SK-N-SH (cell line): ENCODE results near the gene GNG13. TPM values are rescaled to one million over a fixed set of nuclear protein-coding genes. Genes with fewer than 3 reads are reported as not detected.

Experiments used
- CTCF ChIA-PET: fragments of 300-600, 350-600 bp; formaldehyde crosslinking; extraction: SDS; loops from one replicate; lab custom pipeline; 2021; lab: Yijun Ruan, JAX
- POLR2A ChIA-PET: fragments of 350-600 bp; sonication (Branson Sonifier 250); formaldehyde crosslinking; extraction: SDS; loops from one replicate; lab custom pipeline; 2020; ENCODE audit warnings: antibody characterized with exemption, inconsistent platforms; lab: Yijun Ruan, JAX
- DNase-seq: peaks from one replicate; pipeline ENCODE4 v3.0.0; 2012
- H2AFZ ChIP-seq: fragments of 200-600 bp; sonication (generic); 2 replicates; pipeline ENCODE4 v1.8.1; 2016; ENCODE audit warnings: antibody characterized with exemption, mild to moderate bottlenecking, low read depth
- H3F3A ChIP-seq: fragments of 200-600 bp; sonication (generic); replicated peaks from 2 replicates; pipeline ENCODE3; 2016; ENCODE audit warnings: antibody characterized with exemption, mild to moderate bottlenecking; ENCODE audit not compliant: insufficient read depth
- H3K27ac ChIP-seq, 2 experiments: fragments of 200-500 bp in 1 of 2; fragments of 200-600 bp in 1 of 2; sonication (Bioruptor generic) in 1 of 2; sonication (generic), shearing (Covaris generic) in 1 of 2; 2 replicates each; pipeline versions ENCODE4 v1.5.1 to v1.6.1; 2014 to 2016; ENCODE audit warnings: low read depth in 2 of 2, inconsistent platforms in 1 of 2, low read length in 1 of 2, mild to moderate bottlenecking in 1 of 2, mixed read lengths in 1 of 2
- H3K27me3 ChIP-seq: fragments of 200-600 bp; sonication (generic), shearing (Covaris generic); 2 replicates; pipeline ENCODE4 v1.6.1; 2016; ENCODE audit warnings: mixed run types; ENCODE audit not compliant: insufficient read depth
- H3K36me3 ChIP-seq, 2 experiments: fragments of 200-500 bp in 1 of 2; fragments of 200-600 bp in 1 of 2; sonication (Bioruptor generic) in 1 of 2; sonication (generic) in 1 of 2; replicated peaks in 1 of 2; 2 replicates each; pipeline versions ENCODE3 to v1.5.1; 2014 to 2016; ENCODE audit warnings: low read length in 1 of 2, mild to moderate bottlenecking in 1 of 2; ENCODE audit not compliant: insufficient read depth in 2 of 2, control insufficient read depth in 1 of 2
- H3K4me1 ChIP-seq, 2 experiments: fragments of 200-500 bp in 1 of 2; fragments of 200-600 bp in 1 of 2; sonication (Bioruptor generic) in 1 of 2; sonication (generic), shearing (Covaris generic) in 1 of 2; 2 replicates each; pipeline versions ENCODE4 v1.5.1 to v1.6.1; 2014 to 2016; ENCODE audit warnings: low read depth in 1 of 2, low read length in 1 of 2, mixed run types in 1 of 2; ENCODE audit not compliant: insufficient read depth in 2 of 2, control insufficient read depth in 1 of 2
- H3K4me2 ChIP-seq: fragments of 200-600 bp; sonication (generic), shearing (Covaris generic); 2 replicates; pipeline ENCODE4 v1.6.1; 2017; ENCODE audit warnings: mixed run types
- H3K4me3 ChIP-seq, 2 experiments: fragments of 200-500 bp in 1 of 2; fragments of 200-600 bp in 1 of 2; sonication (Bioruptor generic) in 1 of 2; sonication (generic), shearing (Covaris generic) in 1 of 2; 2 replicates each; pipeline versions ENCODE4 v1.5.1 to v1.8.1; 2014 to 2016; ENCODE audit warnings: low read depth in 2 of 2, inconsistent platforms in 1 of 2, low read length in 1 of 2, mild to moderate bottlenecking in 1 of 2, mixed read lengths in 1 of 2, moderate library complexity in 1 of 2
- H3K79me2 ChIP-seq: fragments of 200-600 bp; sonication (generic); 2 replicates; pipeline ENCODE4 v1.8.1; 2017; ENCODE audit warnings: mild to moderate bottlenecking; ENCODE audit not compliant: insufficient read depth
- H3K9ac ChIP-seq: fragments of 200-600 bp; sonication (generic); 2 replicates; pipeline ENCODE4 v1.6.1; 2017; ENCODE audit warnings: mixed run types
- H3K9me2 ChIP-seq: fragments of 200-600 bp; sonication (generic); 2 replicates; pipeline ENCODE4 v1.6.1; 2017; ENCODE audit warnings: mixed run types
- H3K9me3 ChIP-seq: fragments of 200-600 bp; sonication (generic); 2 replicates; pipeline ENCODE4 v1.6.1; 2017; ENCODE audit warnings: mixed run types, mild to moderate bottlenecking, moderate library complexity
- H4K20me1 ChIP-seq: fragments of 200-600 bp; sonication (generic); 2 replicates; pipeline ENCODE4 v1.6.1; 2017; ENCODE audit warnings: mild to moderate bottlenecking, mixed run types; ENCODE audit not compliant: insufficient read depth
- GABPA ChIP-seq: IDR thresholded peaks from 2 replicates; pipeline ENCODE4 v1.4.0; 2012; ENCODE audit warnings: low read depth, mild to moderate bottlenecking
- MAX ChIP-seq: IDR thresholded peaks from 2 replicates; pipeline ENCODE4 v1.4.0; 2012; ENCODE audit warnings: low read depth
- NFIC ChIP-seq: IDR thresholded peaks from 2 replicates; pipeline ENCODE4 v1.4.0; 2012; ENCODE audit warnings: borderline replicate concordance
- RCOR1 ChIP-seq: fragments of 150-350 bp; IDR thresholded peaks from 2 replicates; pipeline ENCODE4 v1.6.1; 2017; ENCODE audit warnings: antibody characterized with exemption, low read length
- RFX5 ChIP-seq: IDR thresholded peaks from 2 replicates; pipeline ENCODE4 v1.6.1; 2012; ENCODE audit warnings: mild to moderate bottlenecking, improper control_type of control experiment, low read length
- SIN3A ChIP-seq: IDR thresholded peaks from 2 replicates; pipeline ENCODE4 v1.6.1; 2012; ENCODE audit warnings: low read depth, mild to moderate bottlenecking, low read length, moderate library complexity, borderline replicate concordance
- TCF12 ChIP-seq: IDR thresholded peaks from 2 replicates; pipeline ENCODE4 v1.4.0; 2012
- USF1 ChIP-seq: IDR thresholded peaks from 2 replicates; pipeline ENCODE4 v1.4.0; 2012; ENCODE audit warnings: low read depth, borderline replicate concordance
- USF2 ChIP-seq: fragments of 150-350 bp; IDR thresholded peaks from 2 replicates; pipeline ENCODE4 v1.6.1; 2017; ENCODE audit warnings: antibody characterized with exemption, low read length, low read depth, borderline replicate concordance
- YY1 ChIP-seq: IDR thresholded peaks from 2 replicates; pipeline ENCODE4 v1.4.0; 2012; ENCODE audit warnings: low read depth, mild to moderate bottlenecking
- ZBTB33 ChIP-seq: IDR thresholded peaks from 2 replicates; pipeline ENCODE4 v1.4.0; 2012; ENCODE audit warnings: low read depth, borderline replicate concordance
- WGBS: methylation state at CpG from one replicate; pipeline ENCODE4 v1.1.6; 2017; ENCODE audit warnings: low lambda C conversion rate; 5-methylcytosine and 5-hydroxymethylcytosine counted together
- polyA plus RNA-seq, 3 experiments: library from polyadenylated mRNA; depleted of rRNA; stranded (reverse); fragments of >200 nt; gene quantifications; 2 replicates each; pipeline ENCODE4 v1.2.3, GENCODE V29; 2012
- TF ChIP-seq, protein P1 (sequence below): fragments of 200-600 bp; sonication (generic); IDR thresholded peaks from 2 replicates; pipeline ENCODE4 v1.6.1; 2017; ENCODE audit warnings: antibody characterized with exemption, mild to moderate bottlenecking, moderate library complexity
- TF ChIP-seq, protein P2 (sequence below): IDR thresholded peaks from 2 replicates; pipeline ENCODE4 v1.6.1; 2012; ENCODE audit warnings: mild to moderate bottlenecking, low read depth, low read length, moderate library complexity
- TF ChIP-seq, protein P3 (sequence below): IDR thresholded peaks from 2 replicates; pipeline ENCODE4; 2012

GNG13 gene
- polyA plus RNA-seq, 1 of the 3 experiments (the other 2 are of a cell fraction), result not detected

DNA sequence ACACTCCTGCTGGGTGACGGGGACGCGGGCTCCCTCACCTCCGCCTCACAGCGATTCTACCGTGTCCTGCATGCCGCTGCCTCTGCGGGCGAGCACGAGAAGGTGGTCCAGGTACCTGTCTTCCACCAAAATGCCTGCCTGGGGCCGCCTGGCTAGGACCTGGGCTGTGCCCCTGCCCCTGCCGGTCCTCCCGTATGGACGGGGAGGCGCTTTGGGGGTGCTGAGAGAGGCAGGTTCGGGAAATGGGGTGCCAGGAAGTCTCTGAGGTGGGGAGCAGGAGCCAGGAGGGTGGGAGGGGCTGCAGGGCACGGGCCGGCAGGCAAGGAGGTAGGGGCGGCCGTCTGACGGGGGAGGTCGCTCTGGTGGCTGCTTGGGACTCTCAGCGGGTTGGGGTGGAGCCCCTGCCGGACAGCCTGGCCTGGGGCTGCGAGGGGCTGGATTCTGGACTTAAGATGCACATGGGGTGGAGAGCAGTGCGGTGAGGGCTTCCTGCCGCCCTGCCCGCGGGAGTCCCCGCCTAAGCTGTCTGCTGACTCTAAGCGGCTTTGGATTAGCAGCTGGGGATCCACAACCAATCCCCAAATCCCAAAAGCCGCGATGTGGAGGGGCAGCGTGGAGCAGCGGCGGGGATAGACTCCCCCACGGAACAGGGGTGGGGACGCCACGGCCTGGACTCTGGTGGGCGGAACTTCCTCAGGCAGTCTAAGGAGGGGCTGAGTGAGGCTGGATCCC is 6.3 kb downstream of the GNG13 start:
- peaks cover 0 to 6% of the 10 kb centered on the region in 2 experiments for H3K36me3 ChIP-seq
- no peak overlapping the region for H3K4me3 ChIP-seq
- H3K27me3 ChIP-seq, result no peaks in the 10 kb centered on the region
- H3K4me1 ChIP-seq, result peaks cover 0 to 3% of the 10 kb centered on the region in 2 experiments; a peak in 1 of 4 replicates
- no peak overlapping the region for H2AFZ ChIP-seq
- peaks cover 6% of the 10 kb centered on the region for H3K79me2 ChIP-seq
- no peaks in the 10 kb centered on the region for H3K9me3 ChIP-seq
- TF ChIP-seq USF1 (no peak), SIN3A (no peak), ZBTB33 (no peak), GABPA (no peak)
- TF ChIP-seq, protein P1, sequence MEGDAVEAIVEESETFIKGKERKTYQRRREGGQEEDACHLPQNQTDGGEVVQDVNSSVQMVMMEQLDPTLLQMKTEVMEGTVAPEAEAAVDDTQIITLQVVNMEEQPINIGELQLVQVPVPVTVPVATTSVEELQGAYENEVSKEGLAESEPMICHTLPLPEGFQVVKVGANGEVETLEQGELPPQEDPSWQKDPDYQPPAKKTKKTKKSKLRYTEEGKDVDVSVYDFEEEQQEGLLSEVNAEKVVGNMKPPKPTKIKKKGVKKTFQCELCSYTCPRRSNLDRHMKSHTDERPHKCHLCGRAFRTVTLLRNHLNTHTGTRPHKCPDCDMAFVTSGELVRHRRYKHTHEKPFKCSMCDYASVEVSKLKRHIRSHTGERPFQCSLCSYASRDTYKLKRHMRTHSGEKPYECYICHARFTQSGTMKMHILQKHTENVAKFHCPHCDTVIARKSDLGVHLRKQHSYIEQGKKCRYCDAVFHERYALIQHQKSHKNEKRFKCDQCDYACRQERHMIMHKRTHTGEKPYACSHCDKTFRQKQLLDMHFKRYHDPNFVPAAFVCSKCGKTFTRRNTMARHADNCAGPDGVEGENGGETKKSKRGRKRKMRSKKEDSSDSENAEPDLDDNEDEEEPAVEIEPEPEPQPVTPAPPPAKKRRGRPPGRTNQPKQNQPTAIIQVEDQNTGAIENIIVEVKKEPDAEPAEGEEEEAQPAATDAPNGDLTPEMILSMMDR, result no peak
- no peaks in the 10 kb centered on the region for H4K20me1 ChIP-seq
- 93% methylated on average over 31 of the region's 40 CpGs for WGBS
- no peak for DNase-seq
- POLR2A ChIA-PET, result no interaction called here
- CTCF ChIA-PET, result interaction anchor here (3.3 kb wide), 1 partner anchor 9 kb away, joined by 11 read pairs; no protein-coding TSS in a partner anchor
- H3K9ac ChIP-seq, result no peak overlapping the region
- H3K4me2 ChIP-seq, result no peak overlapping the region
- no peak overlapping the region for H3K27ac ChIP-seq
- H3K9me2 ChIP-seq, result no peaks in the 10 kb centered on the region
- H3F3A ChIP-seq, result no peaks in the 10 kb centered on the region

- Histone ChIP-seq H3K9me3 (no peaks in the 10 kb centered on the region), H3K9ac (no peak overlapping the region), H2AFZ (no peak overlapping the region), H3K79me2 (peaks cover 13% of the 10 kb centered on the region), H3K27me3 (no peaks in the 10 kb centered on the region), H3K27ac (no peak overlapping the region), H3K4me3 (no peak overlapping the region), H3F3A (no peaks in the 10 kb centered on the region), H3K9me2 (no peaks in the 10 kb centered on the region), H3K4me1 (peaks cover 0 to 9% of the 10 kb centered on the region in 2 experiments; a peak in 1 of 4 replicates), H4K20me1 (0 out of 2 replicates have a peak, but pooled peaks cover 2% of the 10 kb centered on the region), H3K4me2 (no peak overlapping the region), H3K36me3 (peaks cover 0 to 6% of the 10 kb centered on the region in 2 experiments)
- POLR2A ChIA-PET, result no interaction called here
- no peak for DNase-seq
- WGBS, result no CpG with 5 or more reads among the region's 8 CpGs
- CTCF ChIA-PET, result no interaction called here
- no peak for TF ChIP-seq MAX
- no peak for TF ChIP-seq RFX5
- no peak for TF ChIP-seq SIN3A
- no peak for TF ChIP-seq NFIC
- TF ChIP-seq TCF12, result no peak
- TF ChIP-seq YY1, result no peak
- TF ChIP-seq USF2, result no peak
- TF ChIP-seq, protein P2, sequence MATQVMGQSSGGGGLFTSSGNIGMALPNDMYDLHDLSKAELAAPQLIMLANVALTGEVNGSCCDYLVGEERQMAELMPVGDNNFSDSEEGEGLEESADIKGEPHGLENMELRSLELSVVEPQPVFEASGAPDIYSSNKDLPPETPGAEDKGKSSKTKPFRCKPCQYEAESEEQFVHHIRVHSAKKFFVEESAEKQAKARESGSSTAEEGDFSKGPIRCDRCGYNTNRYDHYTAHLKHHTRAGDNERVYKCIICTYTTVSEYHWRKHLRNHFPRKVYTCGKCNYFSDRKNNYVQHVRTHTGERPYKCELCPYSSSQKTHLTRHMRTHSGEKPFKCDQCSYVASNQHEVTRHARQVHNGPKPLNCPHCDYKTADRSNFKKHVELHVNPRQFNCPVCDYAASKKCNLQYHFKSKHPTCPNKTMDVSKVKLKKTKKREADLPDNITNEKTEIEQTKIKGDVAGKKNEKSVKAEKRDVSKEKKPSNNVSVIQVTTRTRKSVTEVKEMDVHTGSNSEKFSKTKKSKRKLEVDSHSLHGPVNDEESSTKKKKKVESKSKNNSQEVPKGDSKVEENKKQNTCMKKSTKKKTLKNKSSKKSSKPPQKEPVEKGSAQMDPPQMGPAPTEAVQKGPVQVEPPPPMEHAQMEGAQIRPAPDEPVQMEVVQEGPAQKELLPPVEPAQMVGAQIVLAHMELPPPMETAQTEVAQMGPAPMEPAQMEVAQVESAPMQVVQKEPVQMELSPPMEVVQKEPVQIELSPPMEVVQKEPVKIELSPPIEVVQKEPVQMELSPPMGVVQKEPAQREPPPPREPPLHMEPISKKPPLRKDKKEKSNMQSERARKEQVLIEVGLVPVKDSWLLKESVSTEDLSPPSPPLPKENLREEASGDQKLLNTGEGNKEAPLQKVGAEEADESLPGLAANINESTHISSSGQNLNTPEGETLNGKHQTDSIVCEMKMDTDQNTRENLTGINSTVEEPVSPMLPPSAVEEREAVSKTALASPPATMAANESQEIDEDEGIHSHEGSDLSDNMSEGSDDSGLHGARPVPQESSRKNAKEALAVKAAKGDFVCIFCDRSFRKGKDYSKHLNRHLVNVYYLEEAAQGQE, result no peak
- no peak for TF ChIP-seq RCOR1
- TF ChIP-seq, protein P3, sequence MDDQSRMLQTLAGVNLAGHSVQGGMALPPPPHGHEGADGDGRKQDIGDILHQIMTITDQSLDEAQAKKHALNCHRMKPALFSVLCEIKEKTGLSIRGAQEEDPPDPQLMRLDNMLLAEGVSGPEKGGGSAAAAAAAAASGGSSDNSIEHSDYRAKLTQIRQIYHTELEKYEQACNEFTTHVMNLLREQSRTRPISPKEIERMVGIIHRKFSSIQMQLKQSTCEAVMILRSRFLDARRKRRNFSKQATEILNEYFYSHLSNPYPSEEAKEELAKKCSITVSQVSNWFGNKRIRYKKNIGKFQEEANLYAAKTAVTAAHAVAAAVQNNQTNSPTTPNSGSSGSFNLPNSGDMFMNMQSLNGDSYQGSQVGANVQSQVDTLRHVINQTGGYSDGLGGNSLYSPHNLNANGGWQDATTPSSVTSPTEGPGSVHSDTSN, result no peak
Observed at GRCh38 chr16:793414-793813, 7.1 kb downstream of the GNG13 start.
